Measurements from ENCODE around the gene TBC1D12.
A peak's percentile ranks its signal among the peaks of the same experiment; 100 is the strongest.

TBC1D12 gene

GRCh38 chr10:94403380-94404213 lies 1.3 kb downstream of the TBC1D12 start:
- POLR2A ChIA-PET: no interaction called here
- CTCF ChIA-PET: interaction anchor here (0.8 to 2.1 kb wide), 6 partner anchors 9 to 83 kb away, joined by 3 to 6 read pairs (median 4); no protein-coding TSS in a partner anchor
- no peak for TF ChIP-seq CTCF (IDR thresholded peaks at IDR 0.05; ENCODE audit: control extremely low read depth, extremely low read depth, low read depth, missing control alignments)

DNA sequence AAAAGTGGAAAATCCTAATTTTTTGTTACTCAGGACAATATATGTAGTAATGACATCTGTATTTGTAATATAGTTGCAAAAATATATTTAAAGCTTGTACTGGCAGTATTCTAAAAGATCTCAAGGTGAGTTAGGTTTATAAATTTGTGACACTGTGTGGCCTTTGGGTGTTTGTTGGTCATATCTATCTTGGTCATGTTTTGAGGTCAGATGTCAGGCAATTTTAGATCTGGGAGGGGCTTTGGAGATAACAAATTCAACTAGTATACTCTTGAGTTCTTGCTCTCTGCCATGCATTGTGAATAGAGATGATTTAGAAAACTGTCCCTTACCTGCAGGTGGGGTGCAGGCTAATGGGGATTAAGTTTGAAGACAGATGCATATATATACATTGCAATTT lies 3.1 kb downstream of the TBC1D12 start:
- CTCF ChIA-PET: interaction anchor here (1.0 kb wide), 1 partner anchor 30 kb away, joined by 4 read pairs; no protein-coding TSS in a partner anchor

More at GRCh38 chr10:94403380-94404213, 1.3 kb downstream of the TBC1D12 start:
- DNase-seq (ENCODE audit: extremely low spot score): peak; percentile 79

GRCh38 chr10:94407668-94408067 lies 5.3 kb downstream of the TBC1D12 start:
- no peak for TF ChIP-seq CTCF (IDR thresholded peaks at IDR 0.05; ENCODE audit: control extremely low read depth, extremely low read depth, low read depth, missing control alignments)
- DNase-seq (ENCODE audit: extremely low spot score): no peak
- POLR2A ChIA-PET: no interaction called here
- CTCF ChIA-PET: interaction anchor here (1.2 to 1.8 kb wide), 3 partner anchors 12 to 93 kb away, joined by 4 to 5 read pairs (median 4); no protein-coding TSS in a partner anchor

More for the DNA sequence above, 3.1 kb downstream of the TBC1D12 start:
- DNase-seq (ENCODE audit: extremely low spot score): no peak
- POLR2A ChIA-PET: no interaction called here
- no peak for TF ChIP-seq CTCF (IDR thresholded peaks at IDR 0.05; ENCODE audit: control extremely low read depth, extremely low read depth, low read depth, missing control alignments)

DNA sequence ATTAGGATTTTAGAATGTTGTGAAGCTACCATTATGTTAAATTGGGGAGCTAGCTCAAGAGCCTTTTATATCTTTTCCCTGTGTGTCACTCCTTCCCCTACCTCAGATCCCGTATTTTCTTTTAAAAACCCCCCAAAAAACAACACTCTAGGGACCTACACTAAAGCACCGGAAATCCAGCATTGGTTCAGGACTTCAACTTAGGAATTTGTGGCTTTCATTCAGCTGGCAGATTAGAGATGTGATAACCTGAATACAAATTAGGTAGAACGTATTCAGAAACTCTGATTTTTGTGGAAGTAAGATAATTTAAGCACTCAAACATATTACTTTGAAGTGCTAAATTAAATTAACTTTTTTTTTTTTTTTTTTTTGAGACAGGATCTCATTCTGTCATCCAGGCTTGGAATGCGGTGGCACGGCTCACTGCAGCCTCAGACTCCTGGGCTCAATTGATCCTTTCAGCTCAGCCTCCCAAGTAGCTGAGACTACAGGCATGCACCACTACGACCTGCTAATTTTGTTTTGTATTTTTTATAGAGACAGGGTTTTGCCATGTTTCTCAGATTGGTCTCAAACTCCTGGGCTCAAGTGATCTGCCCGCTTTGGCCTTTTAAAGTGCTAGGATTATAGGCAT lies 6.8 kb downstream of the TBC1D12 start:
- ChIA-PET CTCF (interaction anchor here (1.2 to 1.8 kb wide), 2 partner anchors 89 to 94 kb away, joined by 4 read pairs; no protein-coding TSS in a partner anchor), POLR2A (no interaction called here)
- no peak for TF ChIP-seq CTCF (IDR thresholded peaks at IDR 0.05; ENCODE audit: control extremely low read depth, extremely low read depth, low read depth, missing control alignments)

GRCh38 chr10:94411304-94411703 lies 9.0 kb downstream of the TBC1D12 start:
- ChIA-PET CTCF (interaction anchor here (1.2 to 2.6 kb wide), 5 partner anchors 8 to 33 kb away, joined by 3 to 10 read pairs (median 6); partner anchors contain the start of gene TBC1D12), POLR2A (no interaction called here)
- TF ChIP-seq CTCF (IDR thresholded peaks at IDR 0.05; ENCODE audit: control extremely low read depth, extremely low read depth, low read depth, missing control alignments): no peak
- no peak for DNase-seq (ENCODE audit: extremely low spot score)

More for the DNA sequence above, 6.8 kb downstream of the TBC1D12 start:
- no peak for DNase-seq (ENCODE audit: extremely low spot score)

DNA sequence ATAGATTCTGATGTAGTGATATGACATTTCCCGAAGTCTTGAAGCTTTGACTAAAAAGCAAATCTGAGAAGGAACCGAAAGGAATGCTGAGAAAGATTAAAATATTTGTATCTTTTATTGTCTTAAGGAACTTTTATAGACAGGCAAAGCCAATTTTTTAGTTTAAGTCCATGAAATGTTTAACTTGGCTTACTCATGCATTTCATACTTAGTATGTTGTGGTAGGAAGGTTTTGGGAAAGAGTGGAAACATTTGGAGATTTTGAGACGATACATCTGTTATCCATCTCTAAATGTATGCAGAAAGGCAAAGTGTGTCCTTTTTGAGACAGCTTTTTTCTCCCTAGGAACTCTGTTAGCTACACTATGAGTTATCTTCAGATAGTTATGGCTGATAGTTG lies 10.1 kb downstream of the TBC1D12 start:
- no peak for DNase-seq (ENCODE audit: extremely low spot score)
- CTCF ChIA-PET: interaction anchor here (1.2 to 2.6 kb wide), 5 partner anchors 10 to 31 kb away, joined by 3 to 10 read pairs (median 6); partner anchors contain the start of gene TBC1D12
- no peak for TF ChIP-seq CTCF (IDR thresholded peaks at IDR 0.05; ENCODE audit: control extremely low read depth, extremely low read depth, low read depth, missing control alignments)
- POLR2A ChIA-PET: no interaction called here

Data from GM10248 (cell line).